ENCODE measurements around the gene CORO2A. TPM values are rescaled to one million over a fixed set of nuclear protein-coding genes. Genes with fewer than 3 reads are reported as not detected.
"Not testable (repeated sequence)": the region's sequence is repeated elsewhere in the genome, so short reads cannot be mapped to it uniquely, and the experiment has no call there.

The CORO2A gene
- total and polyA plus RNA-seq, 2 of the 4 experiments (the other 2 are of a cell fraction): 1.9 to 2.2 TPM

GRCh38 chr9:98174502-98174918, 17.9 kb downstream of the CORO2A start:
- H3K4me1 ChIP-seq (ENCODE audit: control insufficient read depth, insufficient read depth, low read length); H2BK120ac ChIP-seq (ENCODE audit: low read depth, low read length); CTCF ChIA-PET; H3K56ac ChIP-seq (ENCODE audit: extremely low read depth, insufficient read depth, low read length); POLR2A ChIA-PET (ENCODE audit: unreplicated experiment); H2BK15ac ChIP-seq (ENCODE audit: low read depth, low read length); H3K4me2 ChIP-seq (ENCODE audit: low read depth, low read length); H3K9me1 ChIP-seq (ENCODE audit: insufficient read depth, low read length); DNase-seq; H3K9me3 ChIP-seq (ENCODE audit: control insufficient read depth, insufficient read depth, low read length); H3K36me3 ChIP-seq (ENCODE audit: control insufficient read depth, insufficient read depth, low read length); H2BK20ac ChIP-seq (ENCODE audit: low read depth, low read length); H3K23ac ChIP-seq (ENCODE audit: low read depth, low read length); H4K8ac ChIP-seq (ENCODE audit: low read depth in 2 of 2, low read length in 2 of 2); ATAC-seq (ENCODE audit: low read depth); in situ Hi-C loops (cut with MboI; ENCODE audit: low sequenced_read_pairs); H3K27ac ChIP-seq (ENCODE audit: insufficient read depth, low read length); H3K4me3 ChIP-seq (ENCODE audit: insufficient read depth, low read depth, low read length); H4K20me1 ChIP-seq (ENCODE audit: insufficient read depth, low read length); H3K18ac ChIP-seq (ENCODE audit: low read depth, low read length); H4K91ac ChIP-seq (ENCODE audit: insufficient read depth, low read depth, low read length); H2BK5ac ChIP-seq (ENCODE audit: low read depth, low read length, poor library complexity, severe bottlenecking); H3K14ac ChIP-seq (replicated peaks; ENCODE audit: low read depth, low read length); H3K27me3 ChIP-seq (ENCODE audit: control insufficient read depth, insufficient read depth, low read length); H2AFZ ChIP-seq (replicated peaks; ENCODE audit: low read length, poor library complexity); H3K4ac ChIP-seq (ENCODE audit: low read depth, low read length); H2AK9ac ChIP-seq (replicated peaks; ENCODE audit: low read depth, low read length, poor library complexity); H4K5ac ChIP-seq (ENCODE audit: low read depth, low read length); intact Hi-C loops (cut with micrococcal nuclease); H2AK5ac ChIP-seq (ENCODE audit: low read depth, low read length); BruUV-seq (replicated peaks); H3K9ac ChIP-seq (ENCODE audit: low read depth, low read length); H3K79me1 ChIP-seq (ENCODE audit: low read depth in 1 of 2, low read length in 2 of 2); dilution Hi-C loops (cut with HindIII; ENCODE audit: low sequenced_read_pairs, unreplicated experiment): not testable (repeated sequence)
- no CpG with 5 or more reads among the region's 5 CpGs for WGBS, 2 experiments (ENCODE audit: extremely low coverage in 2 of 2, insufficient read length in 1 of 2)

Measured in IMR-90 (cell line).